SK-N-SH (cell line): ENCODE measurements around the gene CPED1.

ENCODE experiments used
- EP300 ChIP-seq, 2 experiments: IDR thresholded peaks; 2 replicates each; pipeline versions ENCODE4 v1.4.0 to v1.6.1; 2012; ENCODE audit warnings: borderline replicate concordance in 1 of 2, low read depth in 1 of 2, low read length in 1 of 2
- JUND ChIP-seq: IDR thresholded peaks from 2 replicates; pipeline ENCODE4 v1.4.0; 2012
- MXI1 ChIP-seq: IDR thresholded peaks from 2 replicates; pipeline ENCODE4 v1.6.1; 2012; ENCODE audit warnings: mild to moderate bottlenecking, low read depth, low read length, improper control_type of control experiment
- SMC3 ChIP-seq: IDR thresholded peaks from 2 replicates; pipeline ENCODE4 v1.6.1; 2012; ENCODE audit warnings: low read depth, low read length, improper control_type of control experiment
- TAF1 ChIP-seq: IDR thresholded peaks from 2 replicates; pipeline ENCODE4 v1.6.1; 2012; ENCODE audit warnings: low read depth, mild to moderate bottlenecking, low read length, moderate library complexity, borderline replicate concordance
- TEAD4 ChIP-seq: IDR thresholded peaks from 2 replicates; pipeline ENCODE4 v1.4.0; 2012; ENCODE audit warnings: mild to moderate bottlenecking, borderline replicate concordance; ENCODE audit not compliant: insufficient read depth
- TF ChIP-seq, protein P1 (sequence below): fragments of 200-600 bp; sonication (generic); IDR thresholded peaks from 2 replicates; pipeline ENCODE4 v1.6.1; 2017; ENCODE audit warnings: antibody characterized with exemption, mild to moderate bottlenecking, moderate library complexity
- TF ChIP-seq, protein P2 (sequence below): IDR thresholded peaks from 2 replicates; pipeline ENCODE4 v1.4.0; 2012; ENCODE audit warnings: low read depth
- TF ChIP-seq, protein P3 (sequence below): fragments of 150-350 bp; IDR thresholded peaks from 2 replicates; pipeline ENCODE4 v1.6.1; 2017; ENCODE audit warnings: antibody characterized with exemption, low read length, low read depth, borderline replicate concordance
- TF ChIP-seq, protein P4 (sequence below): IDR thresholded peaks from 2 replicates; pipeline ENCODE4 v1.6.1; 2012; ENCODE audit warnings: mild to moderate bottlenecking, low read depth, low read length, moderate library complexity

DNA sequence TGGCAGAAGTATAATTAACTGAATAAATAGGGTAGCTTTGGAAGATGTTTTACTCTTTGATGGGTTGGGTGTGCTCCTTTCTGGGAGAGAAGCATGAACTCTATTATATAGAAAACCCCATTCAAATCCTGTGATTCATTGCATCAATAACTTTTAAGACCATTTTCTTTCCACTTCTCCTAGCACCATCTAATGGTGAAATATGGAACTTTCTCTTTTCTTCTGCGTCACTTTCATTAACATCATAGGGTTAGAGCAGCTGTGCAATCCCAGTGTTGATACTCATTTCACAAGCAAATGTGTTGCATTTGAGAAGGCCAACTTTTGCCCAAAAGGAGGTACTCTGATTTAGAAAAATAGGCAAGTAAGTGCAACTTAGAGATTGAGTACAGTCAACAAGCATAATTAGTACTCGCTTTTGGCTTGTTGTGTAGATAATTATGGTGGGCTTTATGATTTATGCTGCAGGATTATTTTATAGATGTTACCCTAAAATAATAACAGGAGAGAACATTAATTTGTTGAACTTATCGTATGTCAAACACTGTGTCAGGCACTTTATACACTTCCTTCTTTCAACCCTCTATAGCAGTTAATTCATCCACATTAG is 92.9 kb downstream of the CPED1 start:
- TF ChIP-seq, protein P1, sequence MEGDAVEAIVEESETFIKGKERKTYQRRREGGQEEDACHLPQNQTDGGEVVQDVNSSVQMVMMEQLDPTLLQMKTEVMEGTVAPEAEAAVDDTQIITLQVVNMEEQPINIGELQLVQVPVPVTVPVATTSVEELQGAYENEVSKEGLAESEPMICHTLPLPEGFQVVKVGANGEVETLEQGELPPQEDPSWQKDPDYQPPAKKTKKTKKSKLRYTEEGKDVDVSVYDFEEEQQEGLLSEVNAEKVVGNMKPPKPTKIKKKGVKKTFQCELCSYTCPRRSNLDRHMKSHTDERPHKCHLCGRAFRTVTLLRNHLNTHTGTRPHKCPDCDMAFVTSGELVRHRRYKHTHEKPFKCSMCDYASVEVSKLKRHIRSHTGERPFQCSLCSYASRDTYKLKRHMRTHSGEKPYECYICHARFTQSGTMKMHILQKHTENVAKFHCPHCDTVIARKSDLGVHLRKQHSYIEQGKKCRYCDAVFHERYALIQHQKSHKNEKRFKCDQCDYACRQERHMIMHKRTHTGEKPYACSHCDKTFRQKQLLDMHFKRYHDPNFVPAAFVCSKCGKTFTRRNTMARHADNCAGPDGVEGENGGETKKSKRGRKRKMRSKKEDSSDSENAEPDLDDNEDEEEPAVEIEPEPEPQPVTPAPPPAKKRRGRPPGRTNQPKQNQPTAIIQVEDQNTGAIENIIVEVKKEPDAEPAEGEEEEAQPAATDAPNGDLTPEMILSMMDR, result peak; percentile 91
- TF ChIP-seq TEAD4 (no peak), TAF1 (no peak), JUND (no peak), MXI1 (no peak), EP300 (IDR thresholded peaks at IDR 0.05; ENCODE audit: borderline replicate concordance in 1 of 2, low read depth in 1 of 2, low read length in 1 of 2) (no peak), SMC3 (peak; percentile 88)
- TF ChIP-seq, protein P2, sequence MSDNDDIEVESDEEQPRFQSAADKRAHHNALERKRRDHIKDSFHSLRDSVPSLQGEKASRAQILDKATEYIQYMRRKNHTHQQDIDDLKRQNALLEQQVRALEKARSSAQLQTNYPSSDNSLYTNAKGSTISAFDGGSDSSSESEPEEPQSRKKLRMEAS, result no peak
- TF ChIP-seq, protein P3, sequence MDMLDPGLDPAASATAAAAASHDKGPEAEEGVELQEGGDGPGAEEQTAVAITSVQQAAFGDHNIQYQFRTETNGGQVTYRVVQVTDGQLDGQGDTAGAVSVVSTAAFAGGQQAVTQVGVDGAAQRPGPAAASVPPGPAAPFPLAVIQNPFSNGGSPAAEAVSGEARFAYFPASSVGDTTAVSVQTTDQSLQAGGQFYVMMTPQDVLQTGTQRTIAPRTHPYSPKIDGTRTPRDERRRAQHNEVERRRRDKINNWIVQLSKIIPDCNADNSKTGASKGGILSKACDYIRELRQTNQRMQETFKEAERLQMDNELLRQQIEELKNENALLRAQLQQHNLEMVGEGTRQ, result no peak
- TF ChIP-seq, protein P4, sequence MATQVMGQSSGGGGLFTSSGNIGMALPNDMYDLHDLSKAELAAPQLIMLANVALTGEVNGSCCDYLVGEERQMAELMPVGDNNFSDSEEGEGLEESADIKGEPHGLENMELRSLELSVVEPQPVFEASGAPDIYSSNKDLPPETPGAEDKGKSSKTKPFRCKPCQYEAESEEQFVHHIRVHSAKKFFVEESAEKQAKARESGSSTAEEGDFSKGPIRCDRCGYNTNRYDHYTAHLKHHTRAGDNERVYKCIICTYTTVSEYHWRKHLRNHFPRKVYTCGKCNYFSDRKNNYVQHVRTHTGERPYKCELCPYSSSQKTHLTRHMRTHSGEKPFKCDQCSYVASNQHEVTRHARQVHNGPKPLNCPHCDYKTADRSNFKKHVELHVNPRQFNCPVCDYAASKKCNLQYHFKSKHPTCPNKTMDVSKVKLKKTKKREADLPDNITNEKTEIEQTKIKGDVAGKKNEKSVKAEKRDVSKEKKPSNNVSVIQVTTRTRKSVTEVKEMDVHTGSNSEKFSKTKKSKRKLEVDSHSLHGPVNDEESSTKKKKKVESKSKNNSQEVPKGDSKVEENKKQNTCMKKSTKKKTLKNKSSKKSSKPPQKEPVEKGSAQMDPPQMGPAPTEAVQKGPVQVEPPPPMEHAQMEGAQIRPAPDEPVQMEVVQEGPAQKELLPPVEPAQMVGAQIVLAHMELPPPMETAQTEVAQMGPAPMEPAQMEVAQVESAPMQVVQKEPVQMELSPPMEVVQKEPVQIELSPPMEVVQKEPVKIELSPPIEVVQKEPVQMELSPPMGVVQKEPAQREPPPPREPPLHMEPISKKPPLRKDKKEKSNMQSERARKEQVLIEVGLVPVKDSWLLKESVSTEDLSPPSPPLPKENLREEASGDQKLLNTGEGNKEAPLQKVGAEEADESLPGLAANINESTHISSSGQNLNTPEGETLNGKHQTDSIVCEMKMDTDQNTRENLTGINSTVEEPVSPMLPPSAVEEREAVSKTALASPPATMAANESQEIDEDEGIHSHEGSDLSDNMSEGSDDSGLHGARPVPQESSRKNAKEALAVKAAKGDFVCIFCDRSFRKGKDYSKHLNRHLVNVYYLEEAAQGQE, result no peak
